Measurements from ENCODE around the gene HPCAL1.

HPCAL1 gene

DNA sequence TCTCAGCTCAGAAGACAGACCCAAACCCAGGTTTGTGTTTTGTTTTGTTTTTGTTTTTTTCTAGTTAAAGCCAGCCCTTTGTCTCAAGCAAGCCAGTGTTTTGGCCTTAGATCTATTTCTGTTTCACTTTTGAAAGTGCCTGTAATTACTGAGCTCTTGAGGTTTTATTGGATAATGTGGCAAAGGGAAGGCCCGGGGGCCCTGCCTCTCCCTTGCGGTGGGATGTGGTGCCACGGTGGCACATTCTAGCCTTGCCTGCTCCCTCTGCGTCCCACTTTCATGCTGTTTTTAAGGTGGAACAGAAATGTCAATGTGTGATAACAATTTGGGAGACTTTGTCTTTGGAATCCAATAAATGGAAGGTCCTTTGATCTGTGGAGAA lies 2.5 kb downstream of the HPCAL1 start:
- H3K4me3 ChIP-seq (ENCODE audit: low read depth, low read length): peak overlapping the region; percentile 7; the same call in 1 of the 2 replicates
- POLR2A ChIA-PET: no interaction called here
- TF ChIP-seq CTCF (IDR thresholded peaks at IDR 0.05; ENCODE audit: insufficient read depth, low read length, missing control alignments): no peak
- no peak for DNase-seq (ENCODE audit: low read depth, low spot score)
- CTCF ChIA-PET: interaction anchor here (1.0 to 3.1 kb wide), 6 partner anchors 9 to 180 kb away, joined by 4 to 14 read pairs (median 6); no protein-coding TSS in a partner anchor

- TF ChIP-seq CTCF (IDR thresholded peaks at IDR 0.05; ENCODE audit: insufficient read depth, low read length, missing control alignments): no peak
- no peak overlapping the region for H3K4me3 ChIP-seq (ENCODE audit: low read depth, low read length)
- no peak for DNase-seq (ENCODE audit: low read depth, low spot score)
- ChIA-PET CTCF (interaction anchor here (0.6 to 3.1 kb wide), 8 partner anchors 9 to 730 kb away, joined by 3 to 14 read pairs (median 4); no protein-coding TSS in a partner anchor), POLR2A (no interaction called here)
Measured at GRCh38 chr2:10305715-10306114, 3.0 kb downstream of the HPCAL1 start.

- no peak overlapping the region for H3K4me3 ChIP-seq (ENCODE audit: low read depth, low read length)
- CTCF ChIA-PET: interaction anchor here (0.6 to 2.9 kb wide), 4 partner anchors 7 to 425 kb away, joined by 3 to 10 read pairs (median 5); no protein-coding TSS in a partner anchor
- no peak for TF ChIP-seq CTCF (IDR thresholded peaks at IDR 0.05; ENCODE audit: insufficient read depth, low read length, missing control alignments)
- no peak for DNase-seq (ENCODE audit: low read depth, low spot score)
- POLR2A ChIA-PET: no interaction called here
Measured at GRCh38 chr2:10306901-10307463, 4.3 kb downstream of the HPCAL1 start.

DNA sequence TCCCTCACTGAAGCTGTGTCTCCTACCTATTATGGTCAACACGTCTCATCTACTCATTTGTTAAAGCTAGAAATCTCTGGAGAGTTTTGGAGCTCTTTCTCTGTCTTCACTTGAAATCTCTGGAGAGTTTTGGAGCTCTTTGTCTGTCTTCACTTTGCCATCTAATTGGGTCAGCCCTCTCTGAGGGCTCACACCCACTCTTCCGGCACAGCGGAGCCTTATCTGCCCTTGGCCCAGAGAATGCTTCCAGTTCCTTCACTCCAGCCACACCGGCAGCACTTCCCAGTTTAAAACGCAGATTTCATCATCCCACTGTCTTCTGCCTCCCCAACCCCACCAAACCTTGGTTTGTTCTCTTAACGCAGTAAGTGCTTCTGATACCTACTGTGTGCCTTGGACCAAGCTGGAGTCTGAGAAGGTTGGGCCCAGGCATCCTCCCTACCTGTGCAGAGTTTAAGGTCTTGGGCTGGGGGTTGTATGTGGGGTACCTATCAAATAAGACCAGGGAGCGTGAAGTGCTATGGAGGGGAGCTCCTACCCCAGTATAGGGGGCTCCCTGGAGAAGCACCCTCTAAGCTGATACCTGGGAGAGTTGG lies 5.0 kb downstream of the HPCAL1 start:
- POLR2A ChIA-PET: no interaction called here
- no peak overlapping the region for H3K4me3 ChIP-seq (ENCODE audit: low read depth, low read length)
- no peak for DNase-seq (ENCODE audit: low read depth, low spot score)
- CTCF ChIA-PET: interaction anchor here (0.7 to 2.9 kb wide), 2 partner anchors 9 to 102 kb away, joined by 3 to 10 read pairs; no protein-coding TSS in a partner anchor
- no peak for TF ChIP-seq CTCF (IDR thresholded peaks at IDR 0.05; ENCODE audit: insufficient read depth, low read length, missing control alignments)

DNA sequence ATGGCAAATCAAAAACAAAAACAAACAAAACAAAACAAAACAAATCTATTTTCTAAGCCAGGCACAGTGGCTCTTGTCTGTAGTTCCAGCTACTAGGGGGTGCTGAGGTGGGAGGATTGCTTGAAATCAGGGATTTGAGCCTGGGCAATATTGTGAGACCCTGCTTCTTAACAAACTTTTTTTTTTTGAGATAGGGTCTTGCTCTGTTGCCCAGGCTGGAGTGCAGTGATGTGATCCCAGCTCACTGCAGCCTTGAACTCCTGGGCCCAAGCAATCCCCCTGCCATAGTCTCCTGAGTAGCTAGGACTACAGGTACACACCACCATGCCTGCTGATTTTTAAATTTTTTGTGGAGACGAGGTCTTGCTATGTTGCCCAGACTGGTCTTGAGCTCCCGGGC lies 6.2 kb downstream of the HPCAL1 start:
- H3K4me3 ChIP-seq (ENCODE audit: low read depth, low read length): no peak overlapping the region
- no peak for DNase-seq (ENCODE audit: low read depth, low spot score)
- POLR2A ChIA-PET: no interaction called here
- no peak for TF ChIP-seq CTCF (IDR thresholded peaks at IDR 0.05; ENCODE audit: insufficient read depth, low read length, missing control alignments)
- CTCF ChIA-PET: no interaction called here

GRCh38 chr2:10309286-10309685 lies 6.6 kb downstream of the HPCAL1 start:
- DNase-seq (ENCODE audit: low read depth, low spot score): no peak
- ChIA-PET POLR2A (no interaction called here), CTCF (no interaction called here)
- TF ChIP-seq CTCF (IDR thresholded peaks at IDR 0.05; ENCODE audit: insufficient read depth, low read length, missing control alignments): no peak
- H3K4me3 ChIP-seq (ENCODE audit: low read depth, low read length): no peak overlapping the region

Data from AG04449 (cell line).